Measurements from ENCODE around the gene CDK5RAP1.
A peak's percentile ranks its signal among the peaks of the same experiment; 100 is the strongest.

The CDK5RAP1 gene

GRCh38 chr20:33386673-33387072 lies 14.6 kb downstream of the CDK5RAP1 start:
- DNase-seq = no peak

DNA sequence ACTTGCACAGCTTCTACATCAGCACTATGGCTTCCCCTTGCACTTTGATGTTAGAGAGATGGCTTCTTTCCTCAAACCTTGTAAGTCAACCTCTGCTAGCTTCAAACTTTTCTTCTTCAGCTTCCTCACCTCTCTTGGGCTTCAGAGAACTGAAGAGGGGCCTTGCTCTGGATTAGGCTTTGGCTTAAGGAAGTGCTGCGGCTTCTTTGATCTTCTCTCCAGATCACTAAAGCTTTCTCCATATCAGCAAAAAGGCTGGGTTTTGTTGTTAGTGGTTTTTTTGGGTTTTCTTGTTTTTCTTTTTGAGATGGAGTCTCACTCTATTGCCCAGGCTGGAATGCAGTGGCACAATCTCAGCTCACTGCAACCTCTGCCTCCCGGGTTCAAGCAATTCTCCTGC lies 24.0 kb downstream of the CDK5RAP1 start:
- DNase-seq = no peak

DNA sequence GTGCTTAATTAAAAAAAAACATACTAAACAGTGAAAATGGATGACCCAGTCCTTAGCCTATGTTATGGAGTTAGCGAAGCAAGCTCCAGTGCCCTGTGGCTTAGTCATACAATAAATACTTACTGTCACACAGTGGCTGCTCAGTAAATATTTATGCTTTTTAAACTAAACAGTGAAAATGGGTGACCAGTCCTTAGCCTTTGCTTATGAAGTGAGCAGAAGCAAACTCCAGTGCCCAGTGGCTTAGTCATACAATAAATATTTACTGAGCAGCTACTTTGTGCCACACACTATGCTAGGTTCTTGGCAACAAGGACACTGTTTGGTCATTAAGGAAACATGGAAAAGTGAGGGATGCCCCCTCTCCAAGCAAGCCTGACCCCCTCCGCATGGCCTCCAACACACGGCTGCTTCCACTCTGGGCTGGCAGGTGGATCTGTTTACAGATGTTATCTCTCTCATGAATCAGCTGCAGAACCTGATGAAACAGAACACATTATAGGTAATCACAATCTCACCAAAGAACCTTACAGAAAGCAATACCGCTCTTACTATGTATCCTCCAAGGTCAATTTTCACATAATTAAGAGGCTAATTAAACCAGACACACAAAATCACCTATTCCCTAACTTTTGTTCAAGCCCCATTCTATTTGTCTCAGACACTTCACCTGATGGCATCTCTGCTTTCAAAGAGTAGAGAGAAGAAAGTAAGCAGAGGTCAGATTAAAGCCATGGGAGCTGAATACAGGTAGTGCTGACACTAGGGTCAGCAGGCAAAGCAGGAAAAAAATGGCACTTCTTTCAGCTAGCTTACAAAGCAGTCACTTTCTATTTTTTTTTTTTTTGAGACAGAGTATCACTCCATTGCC lies 27.3 kb downstream of the CDK5RAP1 start:
- no peak for DNase-seq

DNA sequence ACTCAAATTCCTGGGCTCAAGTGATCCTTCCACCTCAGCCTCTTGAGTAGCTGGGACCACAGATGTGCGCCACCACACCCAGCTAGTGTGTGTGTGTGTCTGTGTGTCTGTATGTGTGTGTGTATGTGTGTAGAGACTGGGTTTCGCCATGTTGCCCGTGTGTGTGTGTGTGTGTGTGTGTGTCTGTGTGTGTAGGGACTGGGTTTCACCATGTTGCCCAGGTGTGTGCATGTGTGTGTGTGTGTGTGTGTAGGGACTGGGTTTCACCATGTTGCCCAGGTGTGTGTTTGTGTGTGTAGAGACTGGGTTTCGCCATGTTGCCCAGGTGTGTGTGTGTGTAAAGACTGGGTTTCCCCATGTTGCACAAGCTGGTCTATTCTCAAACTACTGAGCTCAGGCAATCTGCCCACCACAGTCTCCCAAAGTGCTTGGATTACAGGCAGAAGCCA lies 28.3 kb downstream of the CDK5RAP1 start:
- DNase-seq = no peak

- no peak for DNase-seq
Measured at GRCh38 chr20:33370291-33370690, 31.0 kb downstream of the CDK5RAP1 start.

DNA sequence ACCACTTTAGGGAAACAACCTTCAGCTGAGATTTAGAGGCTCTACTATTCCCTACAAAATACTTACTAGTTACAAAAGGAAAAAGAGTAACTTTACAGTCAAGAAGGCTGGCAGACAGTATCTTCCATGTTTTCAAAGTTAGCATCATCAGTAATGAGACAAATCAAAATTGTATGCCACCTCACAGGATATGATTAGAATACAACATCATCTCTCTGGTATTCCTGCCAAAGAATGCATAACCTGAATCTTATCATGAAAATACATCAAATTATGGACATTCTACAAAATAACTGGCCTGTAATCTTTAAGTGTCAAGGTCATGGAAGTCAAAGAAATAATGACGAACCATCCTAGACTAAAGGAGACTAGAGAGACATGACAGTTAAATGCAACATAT lies 38.4 kb downstream of the CDK5RAP1 start:
- no peak for DNase-seq

- DNase-seq = no peak
Measured at GRCh38 chr20:33359399-33360261, 41.7 kb downstream of the CDK5RAP1 start.

DNA sequence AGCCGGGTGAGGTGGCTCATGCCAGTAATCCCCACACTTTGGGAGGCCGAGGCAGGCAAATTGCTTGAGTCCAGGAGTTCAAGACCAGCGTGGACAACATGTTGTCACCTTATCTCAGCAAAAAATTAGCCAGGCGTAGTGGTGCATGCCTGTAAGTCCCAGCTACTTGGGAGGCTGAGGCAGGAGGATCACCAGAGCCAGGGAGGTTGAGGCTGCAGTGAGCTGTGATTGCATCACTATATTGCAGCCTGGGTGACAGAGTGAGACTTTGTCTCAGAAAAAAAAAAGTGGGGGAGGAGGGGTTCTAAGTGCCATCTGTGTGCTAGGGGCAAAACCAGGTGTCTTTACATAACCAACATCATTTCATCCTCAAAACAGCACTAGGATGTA lies 48.3 kb downstream of the CDK5RAP1 start:
- DNase-seq = no peak

DNA sequence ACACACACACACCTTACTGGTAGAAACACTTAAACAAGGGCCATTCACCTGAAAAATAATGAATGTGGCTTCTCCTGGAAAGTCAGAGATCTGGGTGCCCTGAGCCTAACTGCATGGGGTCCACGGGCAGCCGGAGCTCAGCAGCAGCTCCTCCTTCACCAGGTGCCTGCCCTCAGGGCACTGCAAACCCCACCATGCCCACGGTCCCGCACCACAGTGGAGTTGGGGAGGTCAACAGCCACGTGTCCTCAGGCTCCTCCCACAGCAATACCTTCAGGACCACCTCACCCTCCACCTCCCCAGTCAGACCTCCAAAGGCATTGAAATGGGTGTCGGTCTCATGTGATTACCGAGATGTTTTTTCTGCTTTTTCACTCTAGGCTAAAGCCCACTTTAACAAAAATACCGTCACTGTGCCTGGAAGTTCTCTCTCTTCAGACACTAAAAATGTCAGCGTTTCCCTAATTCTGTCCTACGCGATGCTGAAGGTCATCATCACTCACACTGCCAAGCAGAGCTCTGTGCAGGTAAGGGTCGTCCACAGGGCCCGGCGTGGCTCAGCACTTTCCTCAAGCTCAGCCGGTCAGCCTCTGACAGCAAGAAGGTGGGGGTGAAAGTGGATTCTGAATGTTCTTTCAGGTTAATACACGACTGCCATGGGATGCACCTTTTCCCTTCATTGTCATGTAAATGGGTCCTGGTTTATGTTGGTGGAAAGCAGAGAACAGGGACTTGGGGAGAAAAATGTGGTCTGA lies 48.9 kb downstream of the CDK5RAP1 start:
- no peak for DNase-seq

GRCh38 chr20:33351696-33352095 lies 49.6 kb downstream of the CDK5RAP1 start:
- DNase-seq = no peak

GRCh38 chr20:33349493-33349892 lies 51.8 kb downstream of the CDK5RAP1 start:
- DNase-seq = no peak

DNA sequence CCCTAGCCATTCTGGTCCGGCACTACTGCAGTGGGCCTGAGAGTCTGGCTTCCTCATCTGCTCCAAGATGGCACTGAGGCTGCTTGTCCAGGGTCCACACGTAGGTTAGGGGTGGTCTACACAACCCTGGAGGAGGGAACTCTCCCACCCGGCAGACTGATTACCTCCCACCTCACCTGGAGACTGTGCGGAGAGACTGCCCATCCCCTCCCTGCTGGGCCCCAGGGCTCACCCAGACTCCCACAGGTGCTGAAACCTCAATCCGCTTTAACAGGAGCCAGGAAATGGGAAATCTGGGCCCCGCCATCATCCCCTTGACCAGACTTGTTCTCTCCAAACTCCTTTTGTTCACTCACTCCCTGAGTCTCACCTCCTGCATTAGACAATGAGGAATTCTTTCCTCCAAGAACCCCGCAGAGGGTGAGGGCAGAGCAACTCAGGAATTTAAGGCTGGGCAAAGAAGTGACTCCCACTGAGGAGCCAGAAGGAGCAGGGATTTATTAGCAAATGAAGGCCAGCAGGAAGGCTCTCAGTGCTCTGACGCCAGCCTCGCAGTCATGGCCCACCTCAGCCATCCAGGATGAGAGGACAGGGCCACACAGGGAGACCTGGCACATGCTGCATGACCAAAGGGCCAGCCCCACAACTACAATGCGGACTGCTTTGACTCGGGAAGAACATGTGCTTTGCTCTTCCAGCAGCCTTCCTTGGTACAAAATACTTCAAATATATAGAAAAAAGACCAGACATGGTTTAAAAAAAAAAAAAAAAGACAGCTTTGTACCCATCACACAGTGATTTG lies 53.0 kb downstream of the CDK5RAP1 start:
- DNase-seq = no peak

GRCh38 chr20:33345342-33345741 lies 56.0 kb downstream of the CDK5RAP1 start:
- DNase-seq = no peak

DNA sequence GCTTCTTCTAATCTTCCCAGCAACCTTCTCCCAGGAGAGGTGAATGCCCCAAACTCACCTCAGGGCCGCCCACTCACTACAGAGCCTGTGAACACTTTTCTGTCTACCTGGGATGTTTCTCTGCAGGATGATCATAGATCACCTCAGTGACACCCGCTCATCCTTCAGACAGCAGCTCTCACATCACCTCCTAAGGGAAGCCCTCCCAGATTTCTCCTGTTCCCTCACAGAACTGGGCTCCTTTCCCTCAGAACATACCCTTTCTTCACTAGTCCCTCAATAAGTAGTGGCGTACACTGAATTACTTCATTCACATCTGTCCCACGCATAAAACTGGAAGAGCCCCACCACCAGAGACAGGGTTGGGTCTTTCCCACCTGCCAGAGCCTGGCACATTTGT lies 57.8 kb downstream of the CDK5RAP1 start:
- DNase-seq = no peak

- no peak for DNase-seq
Measured at GRCh38 chr20:33339515-33340058, 61.7 kb downstream of the CDK5RAP1 start.

DNA sequence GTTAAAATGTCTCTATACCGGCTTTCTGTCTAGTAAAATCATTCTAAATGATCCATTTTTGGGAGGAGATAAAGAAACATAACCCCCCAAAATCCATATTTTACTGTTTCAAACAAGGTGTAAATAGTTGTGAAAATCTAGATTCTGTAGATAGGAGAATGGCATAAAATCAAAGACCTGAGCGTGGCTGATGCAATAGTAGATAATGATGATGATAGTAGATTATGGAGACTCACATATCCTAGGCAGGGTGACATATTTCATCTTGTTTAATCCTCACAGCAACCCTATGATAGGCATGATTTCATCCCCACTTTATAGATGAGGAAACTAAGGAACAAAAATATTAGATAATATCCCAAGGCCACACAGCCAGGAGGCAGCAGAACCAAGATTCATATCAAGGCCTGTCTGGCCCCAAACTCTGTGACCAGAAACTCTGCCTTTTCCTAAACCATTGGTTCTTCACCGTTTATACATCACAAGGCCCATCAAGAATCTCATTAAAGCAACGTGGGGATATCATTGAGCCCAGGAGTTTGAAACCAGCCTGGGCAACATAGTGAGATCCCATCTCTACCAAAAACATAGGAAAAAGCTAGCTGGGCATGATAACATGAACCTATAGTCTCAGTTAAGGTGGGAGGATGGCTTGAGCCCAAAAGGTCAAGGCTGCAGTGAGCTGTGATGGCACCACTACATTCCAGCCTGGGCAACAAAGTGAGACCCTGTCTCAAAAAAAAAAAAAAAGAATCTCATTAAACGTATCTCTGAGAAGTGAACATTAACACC lies 62.7 kb downstream of the CDK5RAP1 start:
- DNase-seq = no peak

DNA sequence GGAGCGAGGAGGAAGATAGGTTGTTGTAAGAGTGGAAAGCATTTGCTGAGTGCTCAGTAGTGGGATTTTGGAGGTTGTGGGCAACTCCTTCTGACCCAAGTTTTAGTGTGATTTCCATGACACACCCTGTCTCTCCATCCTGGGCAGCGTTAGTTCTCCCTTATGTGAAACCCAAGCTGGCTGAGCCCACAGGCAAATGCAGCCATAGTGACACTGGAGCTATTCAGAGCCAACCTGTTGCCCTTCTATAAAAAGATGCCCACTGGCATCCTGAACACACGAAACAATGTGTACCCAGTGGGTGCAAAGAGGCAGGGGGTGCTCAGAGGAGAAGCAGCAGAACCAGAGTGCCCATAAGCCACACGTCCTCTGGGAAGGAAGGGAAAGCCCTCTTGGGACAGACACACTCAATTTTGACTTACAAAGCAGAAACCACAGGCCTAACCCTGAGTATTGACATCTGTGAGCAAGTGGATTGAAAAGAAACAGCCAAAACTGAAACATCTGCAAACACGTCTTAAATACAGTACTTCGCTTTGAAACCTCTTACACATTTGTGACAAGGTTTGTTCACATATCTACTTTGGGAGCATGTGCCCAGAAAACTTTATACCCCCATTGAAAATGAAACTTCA lies 63.7 kb downstream of the CDK5RAP1 start:
- DNase-seq = no peak

- peak in 2 of 56 donors; percentile 2 to 3 for DNase-seq
Measured at GRCh38 chr20:33337119-33337518, 64.2 kb downstream of the CDK5RAP1 start.

GRCh38 chr20:33336375-33336774 lies 64.9 kb downstream of the CDK5RAP1 start:
- DNase-seq = no peak
